ENCODE results near the gene TBC1D8. TPM values are rescaled to one million over a fixed set of nuclear protein-coding genes. Genes with fewer than 3 reads are reported as not detected.
A peak's percentile ranks its signal among the peaks of the same experiment; 100 is the strongest.

TBC1D8 gene
- total RNA-seq, 4 donors from 2014 or later = 19.5 to 46.9 (median 24.8) TPM

- Histone ChIP-seq H3K36me3 (peaks cover 0 to 99% (median 35%) of the 10 kb centered on the region in 3 donors), H3K4me3 (no peak overlapping the region), H3K4me1 (no peaks in the 10 kb centered on the region), H3K9me3 (no peaks in the 10 kb centered on the region), H3K27ac (no peak overlapping the region), H3K27me3 (no peaks in the 10 kb centered on the region)
- DNase-seq = no peak
- no peak for TF ChIP-seq POLR2A (IDR thresholded peaks at IDR 0.05)
- no peak for TF ChIP-seq CTCF (IDR thresholded peaks at IDR 0.05)
- intact Hi-C loops (cut with DNase I) = loop anchor here (5.0 to 10.0 kb wide), 2 partner anchors 115 to 168 kb away; partner anchors contain the start of gene TBC1D8
- WGBS, 2 donors = 83 to 87% methylated on average over 7 to 17 of the region's 19 CpGs
These were observed 113.9 kb downstream of the TBC1D8 start for GRCh38 chr2:101037161-101037755.

GRCh38 chr2:101036562-101036961, 114.6 kb downstream of the TBC1D8 start:
- peak; percentile 21 to 72 (median 54) for TF ChIP-seq CTCF (IDR thresholded peaks at IDR 0.05)
- TF ChIP-seq POLR2A (IDR thresholded peaks at IDR 0.05) = no peak
- H3K4me1 ChIP-seq = no peaks in the 10 kb centered on the region
- no peak overlapping the region for H3K27ac ChIP-seq
- WGBS, 2 donors = 65 to 69% methylated on average over 2 of the region's 2 CpGs
- no peak overlapping the region for H3K4me3 ChIP-seq
- no peaks in the 10 kb centered on the region for H3K9me3 ChIP-seq
- DNase-seq = no peak
- intact Hi-C loops (cut with DNase I) = loop anchor here (5.0 to 10.0 kb wide), 2 partner anchors 116 to 168 kb away; partner anchors contain the start of gene TBC1D8
- no peaks in the 10 kb centered on the region for H3K27me3 ChIP-seq
- peaks cover 0 to 99% (median 35%) of the 10 kb centered on the region in 3 donors for H3K36me3 ChIP-seq

GRCh38 chr2:101032084-101032776, 119.0 kb downstream of the TBC1D8 start:
- WGBS, 2 donors = 78 to 85% methylated on average over 14 of the region's 15 CpGs
- intact Hi-C loops (cut with DNase I) = loop anchor here (10.0 kb wide), 1 partner anchor 173 kb away; no protein-coding TSS in a partner anchor
- no peaks in the 10 kb centered on the region for H3K4me1 ChIP-seq
- no peak overlapping the region for H3K4me3 ChIP-seq
- no peaks in the 10 kb centered on the region for H3K27me3 ChIP-seq
- H3K9me3 ChIP-seq = no peaks in the 10 kb centered on the region
- H3K27ac ChIP-seq = no peak overlapping the region
- no peak for DNase-seq
- H3K36me3 ChIP-seq = peaks cover 0 to 94% (median 29%) of the 10 kb centered on the region in 3 donors
- TF ChIP-seq CTCF (IDR thresholded peaks at IDR 0.05) = no peak
- TF ChIP-seq POLR2A (IDR thresholded peaks at IDR 0.05) = no peak

GRCh38 chr2:101030866-101031554, 120.2 kb downstream of the TBC1D8 start:
- no peak for TF ChIP-seq CTCF (IDR thresholded peaks at IDR 0.05)
- TF ChIP-seq POLR2A (IDR thresholded peaks at IDR 0.05) = no peak
- intact Hi-C loops (cut with DNase I) = loop anchor here (10.0 kb wide), 1 partner anchor 174 kb away; no protein-coding TSS in a partner anchor
- Histone ChIP-seq H3K4me3 (no peak overlapping the region), H3K9me3 (no peaks in the 10 kb centered on the region), H3K27me3 (no peaks in the 10 kb centered on the region), H3K27ac (no peak overlapping the region), H3K4me1 (no peaks in the 10 kb centered on the region), H3K36me3 (peaks cover 0 to 95% (median 27%) of the 10 kb centered on the region in 3 donors)
- WGBS, 2 donors = 85% methylated on average over 9 to 10 of the region's 10 CpGs
- no peak for DNase-seq

GRCh38 chr2:101027852-101028251, 123.3 kb downstream of the TBC1D8 start:
- H3K27me3 ChIP-seq = no peaks in the 10 kb centered on the region
- H3K36me3 ChIP-seq = peaks cover 0 to 94% (median 7%) of the 10 kb centered on the region in 3 donors
- no peak overlapping the region for H3K27ac ChIP-seq
- 86 to 91% methylated on average over 6 to 8 of the region's 8 CpGs for WGBS, 2 donors
- intact Hi-C loops (cut with DNase I) = no loop called here
- no peaks in the 10 kb centered on the region for H3K9me3 ChIP-seq
- H3K4me1 ChIP-seq = no peaks in the 10 kb centered on the region
- DNase-seq = no peak
- TF ChIP-seq CTCF (IDR thresholded peaks at IDR 0.05) (no peak), POLR2A (IDR thresholded peaks at IDR 0.05) (no peak)
- no peak overlapping the region for H3K4me3 ChIP-seq

Measured in esophagus squamous epithelium (tissue), 5 donors.